ENCODE data around the gene TRIM66. TPM values are rescaled to one million over a fixed set of nuclear protein-coding genes. Genes with fewer than 3 reads are reported as not detected.

Gene TRIM66
- total and polyA plus RNA-seq, 2 experiments from 2014 or later: 1.0 to 3.3 TPM

DNA sequence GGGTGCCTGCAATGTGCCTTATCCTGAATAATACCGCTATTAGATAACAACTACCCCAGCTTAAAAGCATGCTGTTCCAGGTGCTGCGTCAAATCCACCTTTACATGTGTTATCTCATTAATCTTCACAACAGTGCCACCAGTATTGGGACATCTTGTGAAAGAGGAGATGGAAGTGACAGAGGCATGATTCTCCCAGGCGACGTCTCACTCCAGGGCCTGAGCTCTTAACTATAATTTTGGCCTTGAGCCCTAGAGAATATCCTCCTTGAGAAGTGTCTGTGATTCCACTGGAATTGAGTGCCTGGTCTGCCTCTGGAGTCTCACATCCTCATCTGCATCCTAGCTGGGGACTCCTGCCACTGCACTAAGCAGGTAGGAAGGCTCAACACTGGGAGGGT, 43.9 kb upstream of the TRIM66 start (continued):
- TF ChIP-seq, protein P1, sequence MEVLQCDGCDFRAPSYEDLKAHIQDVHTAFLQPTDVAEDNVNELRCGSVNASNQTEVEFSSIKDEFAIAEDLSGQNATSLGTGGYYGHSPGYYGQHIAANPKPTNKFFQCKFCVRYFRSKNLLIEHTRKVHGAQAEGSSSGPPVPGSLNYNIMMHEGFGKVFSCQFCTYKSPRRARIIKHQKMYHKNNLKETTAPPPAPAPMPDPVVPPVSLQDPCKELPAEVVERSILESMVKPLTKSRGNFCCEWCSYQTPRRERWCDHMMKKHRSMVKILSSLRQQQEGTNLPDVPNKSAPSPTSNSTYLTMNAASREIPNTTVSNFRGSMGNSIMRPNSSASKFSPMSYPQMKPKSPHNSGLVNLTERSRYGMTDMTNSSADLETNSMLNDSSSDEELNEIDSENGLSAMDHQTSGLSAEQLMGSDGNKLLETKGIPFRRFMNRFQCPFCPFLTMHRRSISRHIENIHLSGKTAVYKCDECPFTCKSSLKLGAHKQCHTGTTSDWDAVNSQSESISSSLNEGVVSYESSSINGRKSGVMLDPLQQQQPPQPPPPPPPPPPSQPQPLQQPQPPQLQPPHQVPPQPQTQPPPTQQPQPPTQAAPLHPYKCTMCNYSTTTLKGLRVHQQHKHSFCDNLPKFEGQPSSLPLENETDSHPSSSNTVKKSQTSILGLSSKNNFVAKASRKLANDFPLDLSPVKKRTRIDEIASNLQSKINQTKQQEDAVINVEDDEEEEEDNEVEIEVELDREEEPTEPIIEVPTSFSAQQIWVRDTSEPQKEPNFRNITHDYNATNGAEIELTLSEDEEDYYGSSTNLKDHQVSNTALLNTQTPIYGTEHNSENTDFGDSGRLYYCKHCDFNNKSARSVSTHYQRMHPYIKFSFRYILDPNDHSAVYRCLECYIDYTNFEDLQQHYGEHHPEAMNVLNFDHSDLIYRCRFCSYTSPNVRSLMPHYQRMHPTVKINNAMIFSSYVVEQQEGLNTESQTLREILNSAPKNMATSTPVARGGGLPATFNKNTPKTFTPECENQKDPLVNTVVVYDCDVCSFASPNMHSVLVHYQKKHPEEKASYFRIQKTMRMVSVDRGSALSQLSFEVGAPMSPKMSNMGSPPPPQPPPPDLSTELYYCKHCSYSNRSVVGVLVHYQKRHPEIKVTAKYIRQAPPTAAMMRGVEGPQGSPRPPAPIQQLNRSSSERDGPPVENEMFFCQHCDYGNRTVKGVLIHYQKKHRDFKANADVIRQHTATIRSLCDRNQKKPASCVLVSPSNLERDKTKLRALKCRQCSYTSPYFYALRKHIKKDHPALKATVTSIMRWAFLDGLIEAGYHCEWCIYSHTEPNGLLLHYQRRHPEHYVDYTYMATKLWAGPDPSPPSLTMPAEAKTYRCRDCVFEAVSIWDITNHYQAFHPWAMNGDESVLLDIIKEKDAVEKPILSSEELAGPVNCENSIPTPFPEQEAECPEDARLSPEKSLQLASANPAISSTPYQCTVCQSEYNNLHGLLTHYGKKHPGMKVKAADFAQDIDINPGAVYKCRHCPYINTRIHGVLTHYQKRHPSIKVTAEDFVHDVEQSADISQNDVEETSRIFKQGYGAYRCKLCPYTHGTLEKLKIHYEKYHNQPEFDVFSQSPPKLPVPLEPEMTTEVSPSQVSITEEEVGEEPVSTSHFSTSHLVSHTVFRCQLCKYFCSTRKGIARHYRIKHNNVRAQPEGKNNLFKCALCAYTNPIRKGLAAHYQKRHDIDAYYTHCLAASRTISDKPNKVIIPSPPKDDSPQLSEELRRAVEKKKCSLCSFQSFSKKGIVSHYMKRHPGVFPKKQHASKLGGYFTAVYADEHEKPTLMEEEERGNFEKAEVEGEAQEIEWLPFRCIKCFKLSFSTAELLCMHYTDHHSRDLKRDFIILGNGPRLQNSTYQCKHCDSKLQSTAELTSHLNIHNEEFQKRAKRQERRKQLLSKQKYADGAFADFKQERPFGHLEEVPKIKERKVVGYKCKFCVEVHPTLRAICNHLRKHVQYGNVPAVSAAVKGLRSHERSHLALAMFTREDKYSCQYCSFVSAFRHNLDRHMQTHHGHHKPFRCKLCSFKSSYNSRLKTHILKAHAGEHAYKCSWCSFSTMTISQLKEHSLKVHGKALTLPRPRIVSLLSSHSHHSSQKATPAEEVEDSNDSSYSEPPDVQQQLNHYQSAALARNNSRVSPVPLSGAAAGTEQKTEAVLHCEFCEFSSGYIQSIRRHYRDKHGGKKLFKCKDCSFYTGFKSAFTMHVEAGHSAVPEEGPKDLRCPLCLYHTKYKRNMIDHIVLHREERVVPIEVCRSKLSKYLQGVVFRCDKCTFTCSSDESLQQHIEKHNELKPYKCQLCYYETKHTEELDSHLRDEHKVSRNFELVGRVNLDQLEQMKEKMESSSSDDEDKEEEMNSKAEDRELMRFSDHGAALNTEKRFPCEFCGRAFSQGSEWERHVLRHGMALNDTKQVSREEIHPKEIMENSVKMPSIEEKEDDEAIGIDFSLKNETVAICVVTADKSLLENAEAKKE (CRISPR knock-in tag; IDR thresholded peaks at IDR 0.05): no peak
- TF ChIP-seq ETS1 (IDR thresholded peaks at IDR 0.05) (no peak), NANOG (IDR thresholded peaks at IDR 0.05; ENCODE audit: borderline replicate concordance) (no peak)

DNA sequence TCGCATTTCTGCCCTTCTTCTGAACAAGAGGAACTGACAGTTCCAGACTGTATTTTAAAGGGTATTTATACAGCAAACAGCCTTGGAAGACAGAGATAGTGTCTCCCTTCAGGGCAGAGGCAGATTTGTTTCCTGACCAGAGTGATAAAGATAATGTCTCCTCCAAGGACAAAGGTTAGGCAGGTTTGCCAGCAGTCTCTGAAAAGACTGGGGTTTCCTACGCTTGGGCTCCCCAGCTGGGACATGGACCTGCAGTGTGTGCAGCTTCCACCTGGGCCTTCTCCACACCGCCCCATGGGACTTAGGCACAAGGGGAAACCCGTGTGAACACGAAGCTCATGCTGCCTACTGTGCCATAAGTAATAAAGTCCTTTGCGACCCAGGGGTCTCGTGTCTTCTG, 42.2 kb upstream of the TRIM66 start:
- no peaks in the 10 kb centered on the region for H3K36me3 ChIP-seq (ENCODE audit: insufficient read depth)
- H3K4me3 ChIP-seq: no peak overlapping the region
- no peaks in the 10 kb centered on the region for H3K9me2 ChIP-seq (ENCODE audit: insufficient read depth)
- no peaks in the 10 kb centered on the region; the same call in 2 of the 3 replicates for H3K36me3 Mint-ChIP-seq (ENCODE audit: low read depth)
- H3K79me2 ChIP-seq (replicated peaks; ENCODE audit: insufficient read depth): no peaks in the 10 kb centered on the region
- H2AFZ ChIP-seq: no peak overlapping the region
- H3K27ac ChIP-seq (ENCODE audit: low read depth): no peak overlapping the region
- peaks cover 11% of the 10 kb centered on the region; the same call in 1 of the 2 replicates for H3K4me1 ChIP-seq (ENCODE audit: insufficient read depth)
- H3F3A ChIP-seq (replicated peaks; ENCODE audit: low read depth): no peaks in the 10 kb centered on the region
- no peaks in the 10 kb centered on the region for H4K20me1 ChIP-seq (replicated peaks; ENCODE audit: insufficient read depth)
- no peak overlapping the region for H3K27ac Mint-ChIP-seq
- H3K4me3 Mint-ChIP-seq: no peak overlapping the region
- peaks cover 38% of the 10 kb centered on the region for H3K4me1 Mint-ChIP-seq
- peaks cover 18% of the 10 kb centered on the region for H3K27me3 Mint-ChIP-seq (ENCODE audit: insufficient read depth, low read depth, poor library complexity)
- no peak overlapping the region for H3K4me2 ChIP-seq
- no peaks in the 10 kb centered on the region for H3K27me3 ChIP-seq (ENCODE audit: insufficient read depth)
- DNase-seq (ENCODE audit: low spot score) (no peak), ATAC-seq (no peak)
- H3K9me3 Mint-ChIP-seq: no peaks in the 10 kb centered on the region
- TF ChIP-seq ETS1 (IDR thresholded peaks at IDR 0.05) (no peak), EZH2 (IDR thresholded peaks at IDR 0.05; ENCODE audit: low read depth, unreplicated experiment) (no peak), CREB1 (CRISPR knock-in tag; IDR thresholded peaks at IDR 0.05; ENCODE audit: low read depth) (no peak), ZNF114 (CRISPR knock-in tag; IDR thresholded peaks at IDR 0.05) (no peak), NANOG (IDR thresholded peaks at IDR 0.05; ENCODE audit: borderline replicate concordance) (no peak), JUNB (IDR thresholded peaks at IDR 0.05; ENCODE audit: unreplicated experiment) (no peak)
- TF ChIP-seq, protein P2, sequence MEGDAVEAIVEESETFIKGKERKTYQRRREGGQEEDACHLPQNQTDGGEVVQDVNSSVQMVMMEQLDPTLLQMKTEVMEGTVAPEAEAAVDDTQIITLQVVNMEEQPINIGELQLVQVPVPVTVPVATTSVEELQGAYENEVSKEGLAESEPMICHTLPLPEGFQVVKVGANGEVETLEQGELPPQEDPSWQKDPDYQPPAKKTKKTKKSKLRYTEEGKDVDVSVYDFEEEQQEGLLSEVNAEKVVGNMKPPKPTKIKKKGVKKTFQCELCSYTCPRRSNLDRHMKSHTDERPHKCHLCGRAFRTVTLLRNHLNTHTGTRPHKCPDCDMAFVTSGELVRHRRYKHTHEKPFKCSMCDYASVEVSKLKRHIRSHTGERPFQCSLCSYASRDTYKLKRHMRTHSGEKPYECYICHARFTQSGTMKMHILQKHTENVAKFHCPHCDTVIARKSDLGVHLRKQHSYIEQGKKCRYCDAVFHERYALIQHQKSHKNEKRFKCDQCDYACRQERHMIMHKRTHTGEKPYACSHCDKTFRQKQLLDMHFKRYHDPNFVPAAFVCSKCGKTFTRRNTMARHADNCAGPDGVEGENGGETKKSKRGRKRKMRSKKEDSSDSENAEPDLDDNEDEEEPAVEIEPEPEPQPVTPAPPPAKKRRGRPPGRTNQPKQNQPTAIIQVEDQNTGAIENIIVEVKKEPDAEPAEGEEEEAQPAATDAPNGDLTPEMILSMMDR (conservative IDR thresholded peaks at IDR 0.05; ENCODE audit: low read depth in 2 of 2): no peak
